Right cardiac atrium (tissue), 5 donors: ENCODE data around the gene CAP1. TPM values are rescaled to one million over a fixed set of nuclear protein-coding genes. Genes with fewer than 3 reads are reported as not detected.
A peak's percentile ranks its signal among the peaks of the same experiment; 100 is the strongest.

Experiments used
- ATAC-seq, 2 donors: fragments of 200-7000 bp; cut with Tn5 transposase; one replicate each; pipeline versions ENCODE4 v1.8.0 to v1.9.1; 2020; ENCODE audit warnings: moderate library complexity in 2 of 2, mild to moderate bottlenecking in 1 of 2
- DNase-seq, 3 donors: peaks; one replicate each; pipeline ENCODE4 v3.0.0-alpha.2; 2020
- H3K27ac ChIP-seq: one replicate; pipeline ENCODE4 v1.5.1; 2013; ENCODE audit warnings: mild to moderate bottlenecking, low read length, control low read depth, moderate library complexity
- H3K27me3 ChIP-seq: one replicate; pipeline ENCODE4 v1.6.1; 2013; ENCODE audit not compliant: control insufficient read depth, insufficient read depth
- H3K4me1 ChIP-seq: one replicate; pipeline ENCODE4 v1.6.1; 2013; ENCODE audit warnings: low read length; ENCODE audit not compliant: control insufficient read depth, insufficient read depth
- H3K4me3 ChIP-seq: one replicate; pipeline ENCODE4 v1.5.1; 2013; ENCODE audit warnings: low read length, control low read depth
- H3K9me3 ChIP-seq: one replicate; pipeline ENCODE4 v1.6.1; 2013; ENCODE audit warnings: low read length; ENCODE audit not compliant: control insufficient read depth
- WGBS: extraction: QIAGEN DNeasy Blood & Tissue Kit; methylation state at CpG from one replicate; pipeline ENCODE4 v1.1.7; 2013; 5-methylcytosine and 5-hydroxymethylcytosine counted together
- intact Hi-C, 4 donors: fragments of 100-400 bp; cut with DNase I; formaldehyde crosslinking; loops; one replicate each; pipeline versions ENCODE4 v1.11.0 to v1.14.0; 2022 to 2023
- polyA plus RNA-seq: library from polyadenylated mRNA; stranded (reverse); fragments of 200-250 nt; gene quantifications from one replicate; pipeline ENCODE4 v1.2.3, GENCODE V29; 2013
- total RNA-seq, 4 donors: library from RNA; stranded (reverse); fragmentation: NEBNext Ultra II Directional; extraction: Animal tissue kit (Norgen Biotek cat#: 25700); gene quantifications; one replicate each; pipeline ENCODE4 v1.2.1, GENCODE V29; 2021
- donor health status: healthy with polysubstance abuse.
- donor health status: DM: no; HTN: yes; CAD: no.
- donor health status: DM: no; HTN: no; CAD: no.
- donor health status: DM: no; HTN: yes; CAD: no; lungs with severe emphysema.
- donor health status: DM: yes; HTN: yes; CAD: no.

The CAP1 gene
- total and polyA plus RNA-seq, 5 donors: 43.8 to 118 (median 89.5) TPM

GRCh38 chr1:40045182-40045581 lies 4.7 kb downstream of the CAP1 start:
- no peak for ATAC-seq
- Histone ChIP-seq H3K4me1 (peaks cover 17% of the 10 kb centered on the region), H3K27me3 (no peaks in the 10 kb centered on the region), H3K9me3 (no peaks in the 10 kb centered on the region), H3K4me3 (no peak overlapping the region), H3K27ac (no peak overlapping the region)
- no peak for DNase-seq
- intact Hi-C loops: no loop called here
- 81% methylated on average over 4 of the region's 4 CpGs for WGBS

GRCh38 chr1:40045766-40046165 lies 5.2 kb downstream of the CAP1 start:
- ATAC-seq: no peak
- H3K4me1 ChIP-seq: peaks cover 17% of the 10 kb centered on the region
- H3K4me3 ChIP-seq: no peak overlapping the region
- no peaks in the 10 kb centered on the region for H3K27me3 ChIP-seq
- WGBS: 91% methylated on average over 3 of the region's 3 CpGs
- intact Hi-C loops: no loop called here
- no peak for DNase-seq
- no peak overlapping the region for H3K27ac ChIP-seq
- no peaks in the 10 kb centered on the region for H3K9me3 ChIP-seq

DNA sequence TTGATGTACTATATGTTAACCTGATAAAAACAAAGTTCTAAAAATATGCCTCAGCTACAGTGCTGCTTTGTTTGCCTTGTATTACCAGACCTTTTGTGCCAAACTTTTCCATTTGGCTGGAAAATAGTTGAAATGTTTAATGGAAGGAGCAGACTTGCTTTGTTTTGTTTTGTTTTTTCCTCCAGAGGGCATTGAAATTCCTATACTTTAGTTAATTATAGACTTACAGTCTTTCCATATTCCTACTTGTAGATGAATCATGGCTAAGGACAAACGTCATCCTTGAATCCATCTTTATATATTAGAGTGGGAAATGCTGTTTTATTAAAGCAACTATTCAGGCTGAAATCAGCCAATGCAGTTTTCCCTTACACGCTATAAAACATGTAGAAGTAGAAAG lies 6.7 kb downstream of the CAP1 start:
- intact Hi-C loops: no loop called here
- WGBS: 35% methylated on average over 2 of the region's 2 CpGs
- H3K27ac ChIP-seq: no peak overlapping the region

DNA sequence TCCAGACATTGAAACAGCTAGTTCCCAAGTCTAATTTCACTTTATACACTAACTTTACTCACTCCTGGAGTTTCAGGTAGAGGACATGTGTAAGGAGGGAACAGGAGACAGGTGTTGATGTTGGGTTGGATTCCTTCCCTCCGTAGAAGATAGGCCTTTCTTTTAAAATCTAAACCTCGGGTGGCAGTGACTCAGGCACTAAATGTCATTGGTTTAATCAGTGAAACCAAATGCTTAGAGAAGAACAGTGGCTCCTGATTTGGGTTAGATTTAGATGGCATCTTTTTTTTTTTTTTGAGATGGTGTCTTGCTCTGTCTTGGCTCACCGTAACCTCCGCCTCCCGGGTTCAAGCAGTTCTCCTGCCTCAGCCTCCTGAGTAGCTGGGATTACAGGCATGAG lies 7.2 kb downstream of the CAP1 start:
- H3K9me3 ChIP-seq: no peaks in the 10 kb centered on the region
- H3K27me3 ChIP-seq: no peaks in the 10 kb centered on the region
- no peak for ATAC-seq
- intact Hi-C loops: no loop called here
- H3K27ac ChIP-seq: no peak overlapping the region
- H3K4me3 ChIP-seq: no peak overlapping the region
- DNase-seq: no peak
- peaks cover 11% of the 10 kb centered on the region for H3K4me1 ChIP-seq
- 88% methylated on average over 5 of the region's 5 CpGs for WGBS

More for the DNA sequence above, 6.7 kb downstream of the CAP1 start:
- no peak for ATAC-seq
- Histone ChIP-seq H3K9me3 (no peaks in the 10 kb centered on the region), H3K4me3 (no peak overlapping the region), H3K27me3 (no peaks in the 10 kb centered on the region), H3K4me1 (peaks cover 13% of the 10 kb centered on the region)
- no peak for DNase-seq

DNA sequence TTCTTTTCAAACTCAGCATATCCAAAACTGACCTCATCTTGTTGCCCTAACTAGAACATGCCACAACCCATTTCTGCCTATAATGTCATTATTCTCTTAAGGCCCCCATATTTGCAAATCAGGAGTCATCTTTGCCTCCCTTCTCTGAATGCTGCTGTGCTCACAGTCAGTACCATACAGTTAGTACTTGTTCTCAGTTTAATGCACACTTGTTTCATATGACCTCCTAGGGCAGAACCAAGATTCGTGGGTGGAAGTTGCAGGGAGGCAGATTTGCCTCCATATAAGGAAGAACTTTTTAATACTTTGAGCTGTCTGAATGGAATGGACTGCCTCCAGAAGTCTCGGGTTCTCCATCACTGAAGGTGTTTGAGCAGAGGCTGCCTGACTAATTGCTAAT lies 9.2 kb downstream of the CAP1 start:
- no peak overlapping the region for H3K4me3 ChIP-seq
- intact Hi-C loops: no loop called here
- DNase-seq: no peak
- 29% methylated on average over 2 of the region's 2 CpGs for WGBS
- H3K27me3 ChIP-seq: no peaks in the 10 kb centered on the region
- peak in 1 of 2 donors; percentile 29 for ATAC-seq
- H3K4me1 ChIP-seq: peaks cover 13% of the 10 kb centered on the region
- H3K9me3 ChIP-seq: no peaks in the 10 kb centered on the region
- H3K27ac ChIP-seq: peak overlapping the region; percentile 42

DNA sequence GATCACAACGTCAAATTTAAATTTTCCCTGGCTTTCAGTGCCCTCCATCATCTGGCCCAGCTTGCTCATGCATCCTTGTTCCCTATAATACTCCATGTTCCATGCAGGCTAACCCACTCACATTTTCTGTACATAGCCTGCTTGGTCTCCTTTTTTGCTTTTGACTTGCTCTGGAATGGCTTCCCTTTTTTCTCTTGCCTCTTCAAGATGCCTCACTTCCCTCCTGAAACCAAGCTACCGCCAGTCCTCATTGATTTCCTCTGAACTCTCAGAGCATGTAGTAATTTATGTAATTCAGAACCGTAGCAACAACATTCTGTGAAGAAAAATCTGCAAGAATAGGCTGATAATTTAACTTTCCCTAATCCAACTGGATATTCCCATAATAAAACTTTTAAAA lies 10.3 kb downstream of the CAP1 start:
- H3K27ac ChIP-seq: no peak overlapping the region
- no peak for DNase-seq
- peaks cover 7% of the 10 kb centered on the region for H3K4me1 ChIP-seq
- no peak for ATAC-seq
- WGBS: 84% methylated on average over 3 of the region's 3 CpGs
- H3K27me3 ChIP-seq: no peaks in the 10 kb centered on the region
- intact Hi-C loops: no loop called here
- no peaks in the 10 kb centered on the region for H3K9me3 ChIP-seq
- no peak overlapping the region for H3K4me3 ChIP-seq

DNA sequence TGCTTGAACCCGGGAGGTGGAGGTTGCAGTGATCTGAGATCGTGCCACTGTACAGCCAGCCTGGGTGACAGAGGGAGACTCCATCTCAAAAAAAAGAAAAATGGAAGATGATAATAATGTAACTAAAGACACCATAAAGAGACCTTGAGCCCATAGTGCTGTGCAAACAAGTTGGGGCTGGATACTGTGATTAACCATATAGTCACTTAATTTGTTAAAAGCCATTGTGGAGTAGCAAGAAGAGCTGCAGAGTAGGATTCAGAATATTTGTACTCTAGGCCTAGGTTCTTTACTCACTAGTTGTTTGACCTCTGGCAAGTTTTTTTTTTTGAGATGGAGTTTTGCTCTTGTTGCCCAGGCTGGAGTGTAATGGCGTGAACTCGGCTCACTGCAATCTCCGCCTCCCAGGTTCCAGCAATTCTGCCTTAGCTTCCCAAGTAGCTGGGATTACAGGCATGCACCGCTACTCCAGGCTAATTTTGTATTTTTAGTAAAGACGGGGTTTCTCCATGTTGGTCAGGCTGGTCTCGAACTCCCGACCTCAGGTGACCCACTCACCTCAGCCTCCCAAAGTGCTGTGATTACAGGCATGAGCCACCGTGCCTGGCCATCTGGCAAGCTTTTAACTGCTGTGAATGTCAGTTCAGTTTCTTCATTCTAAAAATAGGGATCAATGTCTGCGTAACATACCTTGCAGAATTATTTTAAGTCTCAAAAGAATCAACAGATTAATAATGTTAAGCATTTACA lies 12.8 kb downstream of the CAP1 start:
- Histone ChIP-seq H3K27me3 (no peaks in the 10 kb centered on the region), H3K27ac (no peak overlapping the region), H3K4me1 (peaks cover 14% of the 10 kb centered on the region), H3K4me3 (no peak overlapping the region), H3K9me3 (no peaks in the 10 kb centered on the region)
- WGBS: 78% methylated on average over 11 of the region's 11 CpGs
- intact Hi-C loops: no loop called here
- ATAC-seq (no peak), DNase-seq (no peak)

DNA sequence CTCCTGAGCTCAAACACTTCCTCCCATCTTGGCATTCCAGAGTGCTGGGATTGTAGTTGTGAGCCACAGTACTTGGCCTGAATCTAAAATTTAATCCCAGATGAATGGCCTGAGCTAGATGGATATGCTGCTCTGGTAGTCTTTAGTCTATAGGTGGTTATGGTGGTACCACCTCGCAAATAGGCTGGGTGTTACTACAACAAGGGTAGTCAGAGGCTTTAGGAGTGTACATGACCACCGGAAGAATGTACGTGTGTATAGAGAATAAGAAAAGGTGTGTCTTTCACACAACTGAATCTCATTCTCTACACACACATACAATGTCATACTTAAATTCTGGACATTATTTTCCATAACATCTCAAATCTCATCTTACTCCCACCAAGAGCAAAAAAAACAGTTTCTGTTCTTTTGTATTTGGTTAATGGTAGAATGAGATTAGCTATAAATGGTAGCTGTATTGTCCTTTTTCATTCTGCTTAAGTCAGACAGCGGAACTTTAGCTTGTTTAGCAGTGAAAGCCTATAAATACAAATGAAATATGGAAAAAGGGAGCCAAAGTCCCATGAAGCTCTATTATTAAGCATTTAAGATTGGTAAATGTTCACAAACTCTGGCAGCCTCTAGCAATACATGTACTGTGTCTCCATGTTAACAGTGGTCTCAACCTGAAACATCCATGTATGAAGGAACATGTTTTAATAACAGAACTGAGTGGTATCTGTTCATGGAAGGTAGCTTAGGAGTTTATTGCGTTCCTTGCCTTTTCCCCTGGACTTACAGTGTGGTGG lies 16.2 kb downstream of the CAP1 start:
- H3K4me3 ChIP-seq: no peak overlapping the region
- no peaks in the 10 kb centered on the region for H3K27me3 ChIP-seq
- ATAC-seq (no peak), DNase-seq (no peak)
- WGBS: 93% methylated on average over 5 of the region's 5 CpGs
- H3K9me3 ChIP-seq: no peaks in the 10 kb centered on the region
- peaks cover 18% of the 10 kb centered on the region for H3K4me1 ChIP-seq
- intact Hi-C loops: no loop called here
- no peak overlapping the region for H3K27ac ChIP-seq

DNA sequence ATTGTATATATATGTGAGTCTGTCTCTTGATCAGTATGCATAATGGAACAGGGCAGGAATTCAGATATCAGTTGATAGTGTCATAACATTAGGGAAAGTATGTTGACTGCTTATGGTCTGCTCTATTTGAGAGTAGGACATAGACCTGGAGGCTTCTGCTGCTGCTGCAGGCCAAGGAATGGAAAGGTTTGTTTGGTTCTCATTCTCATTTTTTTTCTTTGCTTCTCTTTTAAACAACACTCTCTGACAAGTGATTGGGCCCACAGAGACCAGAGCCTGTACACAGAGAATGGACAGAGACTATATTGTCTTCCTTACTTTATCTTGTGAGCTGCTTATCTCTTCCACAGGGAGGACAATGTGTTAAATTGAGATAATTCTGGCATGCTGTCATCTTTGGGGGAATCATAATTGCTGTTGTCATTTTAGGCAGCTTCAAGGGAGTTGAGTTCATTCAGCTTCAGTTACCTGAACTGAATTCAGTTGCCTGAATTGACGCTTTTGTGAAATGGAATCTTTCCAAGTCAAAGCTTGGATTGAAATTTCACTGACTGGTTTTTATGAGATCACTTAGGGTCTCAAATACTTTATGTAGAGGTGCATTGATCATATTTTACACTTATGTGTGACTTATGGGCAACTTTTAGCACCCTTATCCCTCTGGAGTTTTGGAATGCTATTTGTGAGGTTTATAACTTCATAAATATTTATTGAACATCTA lies 16.9 kb downstream of the CAP1 start:
- Histone ChIP-seq H3K4me1 (peaks cover 18% of the 10 kb centered on the region), H3K9me3 (no peaks in the 10 kb centered on the region), H3K27me3 (no peaks in the 10 kb centered on the region), H3K4me3 (no peak overlapping the region), H3K27ac (no peak overlapping the region)
- intact Hi-C loops: no loop called here
- ATAC-seq (peak in 1 of 2 donors; percentile 17), DNase-seq (no peak)
- 40% methylated on average over 1 of the region's 1 CpG for WGBS

GRCh38 chr1:40058097-40058452 lies 17.5 kb downstream of the CAP1 start:
- intact Hi-C loops: no loop called here
- ATAC-seq (no peak), DNase-seq (no peak)
- H3K4me3 ChIP-seq: no peak overlapping the region
- 84% methylated on average over 1 of the region's 1 CpG for WGBS
- peaks cover 18% of the 10 kb centered on the region for H3K4me1 ChIP-seq
- no peaks in the 10 kb centered on the region for H3K27me3 ChIP-seq
- H3K27ac ChIP-seq: no peak overlapping the region
- no peaks in the 10 kb centered on the region for H3K9me3 ChIP-seq
